MM.1S (cell line): ENCODE measurements around the gene RREB1.

ENCODE experiments used
- EZH2 ChIP-seq: fragments of 300-600 bp; sonication (generic); optimal IDR thresholded peaks from 2 replicates; pipeline ENCODE3; 2017; ENCODE audit warnings: low read depth, mild to moderate bottlenecking, antibody characterized with exemption, low read length, mixed read lengths
- TF ChIP-seq, protein P1 (sequence below): fragments of 300-600 bp; sonication (generic); IDR thresholded peaks from 2 replicates; pipeline ENCODE4 v1.5.1; 2016; ENCODE audit warnings: antibody characterized with exemption, low read length, mixed read lengths

DNA sequence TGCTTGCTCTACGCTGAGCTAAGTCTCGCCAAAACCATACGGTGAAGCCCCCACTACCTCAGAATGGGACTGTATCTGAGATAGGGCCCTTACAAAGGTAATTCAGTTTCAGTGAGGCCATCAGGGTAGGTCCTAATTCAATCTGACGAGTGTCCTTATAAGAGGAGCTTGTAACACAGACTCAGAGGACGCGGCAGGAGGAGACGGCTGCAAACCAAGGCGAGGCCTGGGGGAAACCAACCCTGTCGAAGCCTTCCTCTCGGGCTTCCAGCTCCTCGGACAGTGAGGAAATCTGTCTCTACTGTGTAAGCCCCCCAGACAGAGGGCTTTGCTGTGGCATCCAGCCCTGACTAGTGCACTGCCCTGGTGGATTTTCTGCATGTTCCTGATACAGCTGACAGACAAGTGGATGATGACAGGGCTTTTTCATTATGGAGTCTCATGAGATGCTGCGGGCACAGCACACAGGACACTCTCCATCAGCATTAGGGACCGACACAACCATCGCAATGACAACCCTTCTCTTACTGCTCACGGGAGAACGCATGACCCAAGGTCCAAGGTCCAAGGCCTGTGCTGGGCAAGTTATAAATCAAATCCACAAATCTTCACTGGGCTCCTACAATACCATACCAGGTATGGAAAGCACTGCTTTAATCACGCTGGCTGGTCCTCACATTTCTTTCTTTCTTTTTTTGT, 157.1 kb downstream of the RREB1 start:
- TF ChIP-seq, protein P1, sequence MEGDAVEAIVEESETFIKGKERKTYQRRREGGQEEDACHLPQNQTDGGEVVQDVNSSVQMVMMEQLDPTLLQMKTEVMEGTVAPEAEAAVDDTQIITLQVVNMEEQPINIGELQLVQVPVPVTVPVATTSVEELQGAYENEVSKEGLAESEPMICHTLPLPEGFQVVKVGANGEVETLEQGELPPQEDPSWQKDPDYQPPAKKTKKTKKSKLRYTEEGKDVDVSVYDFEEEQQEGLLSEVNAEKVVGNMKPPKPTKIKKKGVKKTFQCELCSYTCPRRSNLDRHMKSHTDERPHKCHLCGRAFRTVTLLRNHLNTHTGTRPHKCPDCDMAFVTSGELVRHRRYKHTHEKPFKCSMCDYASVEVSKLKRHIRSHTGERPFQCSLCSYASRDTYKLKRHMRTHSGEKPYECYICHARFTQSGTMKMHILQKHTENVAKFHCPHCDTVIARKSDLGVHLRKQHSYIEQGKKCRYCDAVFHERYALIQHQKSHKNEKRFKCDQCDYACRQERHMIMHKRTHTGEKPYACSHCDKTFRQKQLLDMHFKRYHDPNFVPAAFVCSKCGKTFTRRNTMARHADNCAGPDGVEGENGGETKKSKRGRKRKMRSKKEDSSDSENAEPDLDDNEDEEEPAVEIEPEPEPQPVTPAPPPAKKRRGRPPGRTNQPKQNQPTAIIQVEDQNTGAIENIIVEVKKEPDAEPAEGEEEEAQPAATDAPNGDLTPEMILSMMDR = no peak
- TF ChIP-seq EZH2 = no peak
